Cardiac fibroblast (primary cell): Measurements from ENCODE around the gene PPP2CA.

Experiments
- DNase-seq, 2 donors: peaks; one replicate each; pipeline versions ENCODE4 v3.0.0 to v3.0.0-alpha.2; 2010; ENCODE audit warnings: low read depth in 2 of 2
- H3K4me3 ChIP-seq, 2 donors: replicated peaks in 1 of 2; 1 replicate in 1 of 2; 2 replicates in 1 of 2; pipeline ENCODE4 v1.5.1; 2011; ENCODE audit warnings: low read depth in 2 of 2, low read length in 2 of 2, mild to moderate bottlenecking in 2 of 2, moderate library complexity in 1 of 2
- TF ChIP-seq, protein P1 (sequence below): IDR thresholded peaks from one replicate; pipeline ENCODE4 v1.5.1; 2011; ENCODE audit warnings: low read depth, mild to moderate bottlenecking, low read length, inconsistent platforms

Gene PPP2CA

DNA sequence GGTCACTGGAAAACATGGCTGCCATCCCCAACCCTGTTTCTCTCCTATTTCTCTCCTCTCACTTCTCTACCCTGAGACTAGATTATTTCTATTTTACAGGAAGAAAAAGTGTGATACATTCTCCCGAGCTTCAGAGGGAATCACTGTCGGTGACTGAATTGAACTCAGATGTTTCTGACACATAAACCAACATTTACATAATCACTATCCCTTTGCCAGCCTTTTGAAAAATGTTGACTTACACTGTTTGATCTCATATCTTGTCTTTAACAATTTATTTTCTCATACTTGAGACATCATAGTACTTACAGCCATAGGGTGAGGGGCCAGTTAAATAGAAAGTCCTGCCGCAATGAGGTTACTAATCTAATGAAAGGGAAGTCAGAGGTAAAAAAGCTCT lies 25.1 kb upstream of the PPP2CA start:
- no peak for DNase-seq
- no peak overlapping the region for H3K4me3 ChIP-seq
- TF ChIP-seq, protein P1, sequence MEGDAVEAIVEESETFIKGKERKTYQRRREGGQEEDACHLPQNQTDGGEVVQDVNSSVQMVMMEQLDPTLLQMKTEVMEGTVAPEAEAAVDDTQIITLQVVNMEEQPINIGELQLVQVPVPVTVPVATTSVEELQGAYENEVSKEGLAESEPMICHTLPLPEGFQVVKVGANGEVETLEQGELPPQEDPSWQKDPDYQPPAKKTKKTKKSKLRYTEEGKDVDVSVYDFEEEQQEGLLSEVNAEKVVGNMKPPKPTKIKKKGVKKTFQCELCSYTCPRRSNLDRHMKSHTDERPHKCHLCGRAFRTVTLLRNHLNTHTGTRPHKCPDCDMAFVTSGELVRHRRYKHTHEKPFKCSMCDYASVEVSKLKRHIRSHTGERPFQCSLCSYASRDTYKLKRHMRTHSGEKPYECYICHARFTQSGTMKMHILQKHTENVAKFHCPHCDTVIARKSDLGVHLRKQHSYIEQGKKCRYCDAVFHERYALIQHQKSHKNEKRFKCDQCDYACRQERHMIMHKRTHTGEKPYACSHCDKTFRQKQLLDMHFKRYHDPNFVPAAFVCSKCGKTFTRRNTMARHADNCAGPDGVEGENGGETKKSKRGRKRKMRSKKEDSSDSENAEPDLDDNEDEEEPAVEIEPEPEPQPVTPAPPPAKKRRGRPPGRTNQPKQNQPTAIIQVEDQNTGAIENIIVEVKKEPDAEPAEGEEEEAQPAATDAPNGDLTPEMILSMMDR, result no peak

DNA sequence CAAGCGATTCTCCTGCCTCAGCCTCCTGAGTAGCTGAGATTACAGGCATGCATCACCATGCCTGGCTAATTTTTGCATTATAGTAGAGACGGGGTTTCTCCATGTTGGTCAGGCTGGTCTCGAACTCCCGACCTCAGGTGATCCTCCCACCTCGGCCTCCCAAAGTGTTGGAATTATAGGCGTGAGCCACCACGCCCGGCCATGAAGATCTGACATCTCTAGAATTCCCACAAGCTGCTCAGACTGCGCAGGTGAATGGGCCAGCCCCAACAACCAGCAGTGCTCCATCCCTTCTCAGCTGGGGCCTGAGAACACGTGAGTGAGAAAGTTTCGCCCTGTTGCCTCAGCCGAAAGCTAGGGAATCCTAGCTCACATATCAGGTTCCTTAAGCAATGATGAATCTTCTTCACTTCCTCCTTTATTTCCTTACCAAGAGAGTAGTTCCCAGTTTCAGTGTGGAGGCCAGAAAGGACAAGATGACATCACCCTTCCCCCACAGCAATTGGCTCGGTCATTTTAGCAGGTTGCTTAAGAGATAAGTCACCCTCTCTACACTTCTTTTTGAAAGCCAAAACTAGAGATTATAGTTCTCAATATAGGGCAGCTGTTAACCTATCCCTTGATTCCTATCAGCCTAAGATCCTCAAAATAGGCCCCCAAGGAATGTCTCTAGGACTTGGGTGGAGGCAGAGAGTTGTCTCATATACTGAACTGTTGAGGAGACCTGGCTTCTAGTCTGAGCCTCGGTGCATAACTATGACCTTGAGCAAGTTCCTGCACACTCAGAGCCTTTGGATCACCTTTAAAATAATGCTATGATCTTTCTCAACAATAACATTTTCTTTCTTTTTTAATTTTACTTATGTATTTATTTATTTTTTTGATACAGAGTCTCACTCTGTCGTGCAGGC lies 23.9 kb upstream of the PPP2CA start:
- TF ChIP-seq, protein P1, result no peak
- H3K4me3 ChIP-seq, result no peak overlapping the region
- DNase-seq, result peak; percentile 16 to 59

GRCh38 chr5:134248256-134248655 lies 22.4 kb upstream of the PPP2CA start:
- no peak for DNase-seq
- no peak overlapping the region for H3K4me3 ChIP-seq
- TF ChIP-seq, protein P1, result no peak

GRCh38 chr5:134247428-134248224 lies 21.8 kb upstream of the PPP2CA start:
- no peak overlapping the region for H3K4me3 ChIP-seq
- TF ChIP-seq, protein P1, result no peak
- peak; percentile 73 to 95 for DNase-seq

GRCh38 chr5:134246771-134247427 lies 21.0 kb upstream of the PPP2CA start:
- no peak overlapping the region for H3K4me3 ChIP-seq
- no peak for DNase-seq
- TF ChIP-seq, protein P1, result no peak

GRCh38 chr5:134245692-134246091 lies 19.8 kb upstream of the PPP2CA start:
- peak in 1 of 2 donors; percentile 10 for DNase-seq
- TF ChIP-seq, protein P1, result no peak
- H3K4me3 ChIP-seq, result no peak overlapping the region
